Caco-2 (cell line): Measurements from ENCODE around the gene EXOC8. TPM values are rescaled to one million over a fixed set of nuclear protein-coding genes. Genes with fewer than 3 reads are reported as not detected.

Source experiments
- BruUV-seq: library from RNA; stranded (reverse); fragments of 400-500 nt; replicated peaks from 2 replicates; lab custom pipeline; 2021; lab: Mats Ljungman, UMichigan
- CTCF ChIA-PET: fragments of 300-600 bp; sonication (Branson Sonifier 250); formaldehyde crosslinking; loops from one replicate; lab custom pipeline; 2022; ENCODE audit warnings: antibody characterized with exemption; lab: Charles Lee
- POLR2A ChIA-PET: fragments of 300-600 bp; sonication (Branson Sonifier 250); formaldehyde crosslinking; loops from one replicate; lab custom pipeline; 2022; ENCODE audit warnings: antibody characterized with exemption; lab: Charles Lee
- DNase-seq, 2 experiments: peaks; one replicate each; pipeline versions ENCODE4 v3.0.0 to v3.0.0-alpha.2; 2020 to 2022
- H3K27me3 ChIP-seq: replicated peaks from 2 replicates; pipeline ENCODE4 v1.6.0; 2011; ENCODE audit warnings: low read length; ENCODE audit not compliant: control insufficient read depth, insufficient read depth
- H3K36me3 ChIP-seq: 2 replicates; pipeline ENCODE4 v1.5.1; 2011; ENCODE audit warnings: low read length; ENCODE audit not compliant: control insufficient read depth, insufficient read depth
- H3K4me1 ChIP-seq: fragments of 250-450 bp; sonication (Bioruptor Pico); 2 replicates; pipeline ENCODE4 v1.5.1; 2020; ENCODE audit warnings: mild to moderate bottlenecking
- H3K4me3 ChIP-seq: 2 replicates; pipeline ENCODE4 v1.5.1; 2011; ENCODE audit warnings: low read depth, mild to moderate bottlenecking, control low read depth, low read length
- H3K9me3 ChIP-seq: fragments of 250-450 bp; sonication (Bioruptor Pico); 2 replicates; pipeline ENCODE4 v1.5.1; 2020; ENCODE audit warnings: mild to moderate bottlenecking, moderate library complexity
- H3K27ac Mint-ChIP-seq: one replicate; pipeline ENCODE4 v1.8.0; 2022; ENCODE audit warnings: mixed read lengths; ENCODE audit not compliant: unreplicated experiment
- H3K27me3 Mint-ChIP-seq: one replicate; pipeline ENCODE4 v1.8.0; 2022; ENCODE audit warnings: mixed read lengths; ENCODE audit not compliant: insufficient read depth, unreplicated experiment
- H3K36me3 Mint-ChIP-seq: one replicate; pipeline ENCODE4 v1.8.0; 2022; ENCODE audit warnings: mild to moderate bottlenecking, mixed read lengths; ENCODE audit not compliant: insufficient read depth, unreplicated experiment
- H3K4me1 Mint-ChIP-seq: one replicate; pipeline ENCODE4 v1.8.0; 2022; ENCODE audit warnings: low read depth, mixed read lengths; ENCODE audit not compliant: unreplicated experiment
- H3K4me3 Mint-ChIP-seq: one replicate; pipeline ENCODE4 v1.8.0; 2022; ENCODE audit warnings: mild to moderate bottlenecking, moderate library complexity, mixed read lengths; ENCODE audit not compliant: unreplicated experiment
- H3K9me3 Mint-ChIP-seq: one replicate; pipeline ENCODE4 v1.8.0; 2022; ENCODE audit warnings: mixed read lengths; ENCODE audit not compliant: unreplicated experiment
- intact Hi-C: fragments of 100-400 bp; cut with micrococcal nuclease; formaldehyde crosslinking; loops from one replicate; pipeline ENCODE4 v1.10.0; 2022; ENCODE audit not compliant: unreplicated experiment
- total RNA-seq: library from RNA; stranded (reverse); gene quantifications from 2 replicates; pipeline ENCODE4 v1.2.3, GENCODE V29; 2022
- TF ChIP-seq, protein P1 (sequence below), 2 experiments: fragments of 200-600 bp in 1 of 2; IDR thresholded peaks; 1 replicate in 1 of 2; 2 replicates in 1 of 2; pipeline versions ENCODE4 v1.5.1 to v1.8.0; 2011 to 2022; ENCODE audit warnings: antibody characterized with exemption in 1 of 2, control low read depth in 1 of 2, inconsistent platforms in 1 of 2, low read depth in 1 of 2, low read length in 1 of 2, mild to moderate bottlenecking in 1 of 2, moderate library complexity in 1 of 2; ENCODE audit not compliant: insufficient read depth in 1 of 2, severe bottlenecking in 1 of 2, unreplicated experiment in 1 of 2

Gene EXOC8
- total RNA-seq, 1 experiment from 2014 or later = 18.3 TPM

DNA sequence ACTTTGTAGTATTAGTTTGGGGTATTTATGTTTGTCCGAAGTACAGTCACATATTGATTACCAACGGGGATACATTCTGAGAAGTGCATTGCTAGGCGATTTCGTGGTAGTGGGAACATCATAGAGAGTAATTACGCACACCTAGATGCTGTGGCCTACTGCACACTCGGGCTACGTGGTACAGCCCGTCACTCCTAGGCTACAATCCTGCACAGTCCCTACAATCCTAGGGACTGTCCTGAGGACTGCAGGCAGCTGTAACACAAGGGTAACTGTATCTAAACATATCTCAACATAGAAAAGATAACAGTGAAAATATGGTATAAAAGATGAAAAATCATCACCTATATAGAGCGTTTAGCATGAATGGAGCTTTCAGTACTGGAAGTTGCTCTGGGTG, 18.6 kb downstream of the EXOC8 start:
- H3K36me3 Mint-ChIP-seq = no peaks in the 10 kb centered on the region
- Histone ChIP-seq H3K9me3 (no peaks in the 10 kb centered on the region; the same call in 1 of the 2 replicates), H3K27me3 (no peaks in the 10 kb centered on the region; the same call in 1 of the 2 replicates), H3K4me3 (no peak overlapping the region), H3K36me3 (no peaks in the 10 kb centered on the region), H3K4me1 (no peaks in the 10 kb centered on the region)
- H3K27me3 Mint-ChIP-seq = no peaks in the 10 kb centered on the region
- no TSS peak for BruUV-seq
- TF ChIP-seq, protein P1, sequence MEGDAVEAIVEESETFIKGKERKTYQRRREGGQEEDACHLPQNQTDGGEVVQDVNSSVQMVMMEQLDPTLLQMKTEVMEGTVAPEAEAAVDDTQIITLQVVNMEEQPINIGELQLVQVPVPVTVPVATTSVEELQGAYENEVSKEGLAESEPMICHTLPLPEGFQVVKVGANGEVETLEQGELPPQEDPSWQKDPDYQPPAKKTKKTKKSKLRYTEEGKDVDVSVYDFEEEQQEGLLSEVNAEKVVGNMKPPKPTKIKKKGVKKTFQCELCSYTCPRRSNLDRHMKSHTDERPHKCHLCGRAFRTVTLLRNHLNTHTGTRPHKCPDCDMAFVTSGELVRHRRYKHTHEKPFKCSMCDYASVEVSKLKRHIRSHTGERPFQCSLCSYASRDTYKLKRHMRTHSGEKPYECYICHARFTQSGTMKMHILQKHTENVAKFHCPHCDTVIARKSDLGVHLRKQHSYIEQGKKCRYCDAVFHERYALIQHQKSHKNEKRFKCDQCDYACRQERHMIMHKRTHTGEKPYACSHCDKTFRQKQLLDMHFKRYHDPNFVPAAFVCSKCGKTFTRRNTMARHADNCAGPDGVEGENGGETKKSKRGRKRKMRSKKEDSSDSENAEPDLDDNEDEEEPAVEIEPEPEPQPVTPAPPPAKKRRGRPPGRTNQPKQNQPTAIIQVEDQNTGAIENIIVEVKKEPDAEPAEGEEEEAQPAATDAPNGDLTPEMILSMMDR (IDR thresholded peaks at IDR 0.05; ENCODE audit: insufficient read depth in 1 of 2, low read depth in 1 of 2, low read length in 1 of 2, severe bottlenecking in 1 of 2, unreplicated experiment in 1 of 2) = no peak
- intact Hi-C loops = no loop called here
- no peaks in the 10 kb centered on the region for H3K4me1 Mint-ChIP-seq
- POLR2A ChIA-PET = no interaction called here
- no peak overlapping the region for H3K4me3 Mint-ChIP-seq
- no peak overlapping the region for H3K27ac Mint-ChIP-seq
- no peaks in the 10 kb centered on the region for H3K9me3 Mint-ChIP-seq
- CTCF ChIA-PET = no interaction called here
- DNase-seq = no peak

- Mint-ChIP-seq H3K27me3 (no peaks in the 10 kb centered on the region), H3K9me3 (no peaks in the 10 kb centered on the region), H3K27ac (no peak overlapping the region), H3K4me3 (no peak overlapping the region), H3K4me1 (no peaks in the 10 kb centered on the region), H3K36me3 (no peaks in the 10 kb centered on the region)
- Histone ChIP-seq H3K36me3 (no peaks in the 10 kb centered on the region), H3K27me3 (no peaks in the 10 kb centered on the region; the same call in 1 of the 2 replicates), H3K9me3 (no peaks in the 10 kb centered on the region; the same call in 1 of the 2 replicates), H3K4me3 (no peak overlapping the region), H3K4me1 (no peaks in the 10 kb centered on the region)
- ChIA-PET CTCF (no interaction called here), POLR2A (no interaction called here)
- TF ChIP-seq, protein P1 (IDR thresholded peaks at IDR 0.05; ENCODE audit: insufficient read depth in 1 of 2, low read depth in 1 of 2, low read length in 1 of 2, severe bottlenecking in 1 of 2, unreplicated experiment in 1 of 2) = no peak
- DNase-seq = no peak
- BruUV-seq = no TSS peak
- intact Hi-C loops = no loop called here
Observed at GRCh38 chr1:231318568-231318967, 19.1 kb downstream of the EXOC8 start.

DNA sequence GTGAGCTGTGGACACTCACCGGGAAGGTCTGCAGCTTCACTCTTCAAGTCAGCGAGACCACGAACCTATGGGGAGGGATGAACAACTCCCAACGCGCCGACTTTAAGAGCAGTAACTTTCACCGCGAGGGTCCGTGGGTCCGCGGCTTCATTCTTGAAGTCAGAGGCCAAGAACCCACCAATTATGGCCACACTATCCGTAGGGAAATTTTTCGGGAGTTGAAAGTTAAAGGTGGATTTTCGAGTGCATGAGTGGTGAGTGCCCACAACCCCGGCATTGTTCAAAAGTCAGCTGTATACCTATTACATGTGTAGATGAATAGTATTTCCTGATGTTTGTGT, 19.7 kb downstream of the EXOC8 start:
- Histone ChIP-seq H3K9me3 (no peaks in the 10 kb centered on the region; the same call in 1 of the 2 replicates), H3K4me1 (no peaks in the 10 kb centered on the region), H3K4me3 (no peak overlapping the region), H3K27me3 (no peaks in the 10 kb centered on the region), H3K36me3 (no peaks in the 10 kb centered on the region)
- CTCF ChIA-PET = no interaction called here
- Mint-ChIP-seq H3K9me3 (no peaks in the 10 kb centered on the region), H3K36me3 (no peaks in the 10 kb centered on the region), H3K27me3 (no peaks in the 10 kb centered on the region), H3K4me1 (no peaks in the 10 kb centered on the region), H3K27ac (no peak overlapping the region), H3K4me3 (no peak overlapping the region)
- no peak for DNase-seq
- intact Hi-C loops = no loop called here
- TF ChIP-seq, protein P1 (IDR thresholded peaks at IDR 0.05; ENCODE audit: insufficient read depth in 1 of 2, low read depth in 1 of 2, low read length in 1 of 2, severe bottlenecking in 1 of 2, unreplicated experiment in 1 of 2) = no peak
- no TSS peak for BruUV-seq
- POLR2A ChIA-PET = interaction anchor here (0.6 kb wide), 1 partner anchor 215 kb away, joined by 4 read pairs; no protein-coding TSS in a partner anchor
